SU-DHL-6 (cell line): ENCODE results near the gene ATF3.
"Not testable (repeated sequence)": the region's sequence is repeated elsewhere in the genome, so short reads cannot be mapped to it uniquely, and the experiment has no call there.

Experiments
- H2AFZ ChIP-seq: fragments of 200-600 bp; sonication (generic); 2 replicates; pipeline ENCODE4 v1.6.1; 2014; ENCODE audit warnings: low read depth, mild to moderate bottlenecking, moderate library complexity, mixed read lengths, antibody characterized with exemption, low read length; ENCODE audit not compliant: severe bottlenecking
- H3F3A ChIP-seq: fragments of 200-600 bp; shearing (Covaris generic); 2 replicates; pipeline ENCODE4 v1.6.0; 2016; ENCODE audit warnings: antibody characterized with exemption, mild to moderate bottlenecking; ENCODE audit not compliant: insufficient read depth
- H3K27ac ChIP-seq: fragments of 200-600 bp; sonication (generic); 2 replicates; pipeline ENCODE4 v1.5.1; 2016; ENCODE audit warnings: low read depth, mild to moderate bottlenecking, low read length, moderate library complexity, mixed read lengths
- H3K27me3 ChIP-seq: fragments of 200-600 bp; sonication (generic), shearing (Covaris generic); 2 replicates; pipeline ENCODE4 v1.6.0; 2014; ENCODE audit warnings: mild to moderate bottlenecking, low read length
- H3K36me3 ChIP-seq: fragments of 200-600 bp; sonication (generic); 2 replicates; pipeline ENCODE4 v1.6.1; 2014; ENCODE audit warnings: mild to moderate bottlenecking, low read length, mixed read lengths
- H3K4me2 ChIP-seq: fragments of 300-600, 200-600 bp; shearing (Covaris generic), sonication (generic); 2 replicates; pipeline ENCODE4 v1.6.0; 2014; ENCODE audit warnings: low read length, low read depth, mild to moderate bottlenecking; ENCODE audit not compliant: poor library complexity, severe bottlenecking
- H3K4me3 ChIP-seq: fragments of 200-600 bp; sonication (generic); 2 replicates; pipeline ENCODE4 v1.5.1; 2014; ENCODE audit warnings: antibody characterized with exemption, low read length, mild to moderate bottlenecking, mixed read lengths; ENCODE audit not compliant: insufficient read depth, poor library complexity, severe bottlenecking
- H3K79me2 ChIP-seq: fragments of 200-600 bp; sonication (generic); 2 replicates; pipeline ENCODE4 v1.6.1; 2014; ENCODE audit warnings: mild to moderate bottlenecking, low read length, moderate library complexity; ENCODE audit not compliant: insufficient read depth
- H3K9ac ChIP-seq: fragments of 200-600 bp; sonication (generic); 2 replicates; pipeline ENCODE4 v1.7.0; 2014; ENCODE audit warnings: mild to moderate bottlenecking, low read length
- H3K9me2 ChIP-seq: fragments of 200-600 bp; sonication (generic); replicated peaks from 2 replicates; pipeline ENCODE4 v1.6.1; 2014; ENCODE audit warnings: low read length; ENCODE audit not compliant: insufficient read depth
- H3K9me3 ChIP-seq: fragments of 200-600 bp; sonication (generic); 2 replicates; pipeline ENCODE4 v1.6.1; 2014; ENCODE audit warnings: low read length, mixed read lengths; ENCODE audit not compliant: insufficient read depth
- H4K20me1 ChIP-seq: fragments of 200-600 bp; sonication (generic); 2 replicates; pipeline ENCODE4 v1.6.1; 2014; ENCODE audit warnings: low read depth, mild to moderate bottlenecking, antibody characterized with exemption, low read length, moderate library complexity, mixed read lengths
- EZH2phosphoT487 ChIP-seq: fragments of 200-600 bp; sonication (generic), shearing (Covaris generic); conservative IDR thresholded peaks from 2 replicates; pipeline ENCODE4 v1.6.1; 2018; ENCODE audit warnings: mild to moderate bottlenecking, antibody characterized with exemption, low read length, moderate library complexity, mixed read lengths
- TF ChIP-seq, protein P1 (sequence below): fragments of 200-600 bp; sonication (generic); IDR thresholded peaks from one replicate; pipeline ENCODE4 v1.5.1; 2017; ENCODE audit warnings: antibody characterized with exemption, mild to moderate bottlenecking, low read length, moderate library complexity; ENCODE audit not compliant: insufficient read depth, poor library complexity, severe bottlenecking

The ATF3 gene

DNA sequence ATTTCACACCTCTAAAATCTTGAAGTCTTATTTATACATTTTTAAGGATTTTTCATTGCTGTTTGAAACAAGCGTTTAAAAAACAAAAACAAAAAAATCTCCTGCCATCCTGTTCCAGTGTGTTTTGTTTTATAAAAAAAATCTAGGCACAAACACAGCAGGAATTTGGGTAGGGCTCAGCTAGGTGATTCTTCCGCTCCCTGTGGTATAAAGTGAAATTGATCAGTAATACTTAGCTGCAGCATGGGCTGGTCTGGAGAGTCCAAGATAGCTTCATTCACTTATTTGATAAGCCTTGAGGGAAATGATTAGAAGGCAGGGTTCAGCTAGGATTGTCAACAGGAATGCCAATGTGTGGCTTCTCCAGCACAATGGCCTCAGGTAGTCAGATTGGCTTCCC is 25.7 kb downstream of the ATF3 start:
- H3K27me3 ChIP-seq: no peaks in the 10 kb centered on the region
- no peaks in the 10 kb centered on the region for H3K79me2 ChIP-seq
- no peak overlapping the region for H3K9ac ChIP-seq
- H3K27ac ChIP-seq: no peak overlapping the region
- H3K9me2 ChIP-seq: no peaks in the 10 kb centered on the region
- H3K36me3 ChIP-seq: no peaks in the 10 kb centered on the region
- TF ChIP-seq EZH2phosphoT487: no peak
- no peaks in the 10 kb centered on the region for H3K9me3 ChIP-seq
- H3F3A ChIP-seq: no peaks in the 10 kb centered on the region
- no peaks in the 10 kb centered on the region for H4K20me1 ChIP-seq
- no peak overlapping the region for H3K4me3 ChIP-seq
- no peak overlapping the region for H2AFZ ChIP-seq
- H3K4me2 ChIP-seq: no peak overlapping the region

DNA sequence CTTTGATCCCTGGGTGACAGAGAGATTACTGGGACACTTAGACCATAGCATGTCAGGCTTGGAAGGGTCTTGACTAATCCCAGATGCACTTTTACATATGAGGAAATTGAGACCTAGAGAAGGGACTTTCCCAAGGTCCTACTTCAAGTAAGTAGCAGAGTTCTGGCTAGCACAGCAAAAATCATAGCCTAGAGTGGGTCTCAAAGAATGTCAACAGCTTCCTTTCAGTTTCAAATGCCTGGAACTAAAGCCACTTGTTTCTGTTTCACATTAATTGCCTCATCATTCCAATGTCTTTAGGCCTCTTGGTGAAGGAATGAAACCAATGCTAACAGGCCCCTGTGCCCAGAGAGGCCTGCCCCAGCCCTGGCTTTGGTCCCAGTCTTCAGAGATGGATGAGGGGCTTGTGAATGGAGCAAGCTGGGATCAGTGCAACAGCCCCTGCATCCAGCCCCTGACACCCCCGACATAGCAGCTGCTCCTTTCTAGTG is 26.6 kb downstream of the ATF3 start:
- no peaks in the 10 kb centered on the region for H3F3A ChIP-seq
- H3K27ac ChIP-seq: no peak overlapping the region
- no peaks in the 10 kb centered on the region for H3K79me2 ChIP-seq
- no peaks in the 10 kb centered on the region for H4K20me1 ChIP-seq
- no peaks in the 10 kb centered on the region for H3K27me3 ChIP-seq
- H3K4me3 ChIP-seq: no peak overlapping the region
- no peaks in the 10 kb centered on the region for H3K9me2 ChIP-seq
- no peak overlapping the region for H3K9ac ChIP-seq
- no peaks in the 10 kb centered on the region for H3K9me3 ChIP-seq
- TF ChIP-seq EZH2phosphoT487: no peak
- TF ChIP-seq, protein P1, sequence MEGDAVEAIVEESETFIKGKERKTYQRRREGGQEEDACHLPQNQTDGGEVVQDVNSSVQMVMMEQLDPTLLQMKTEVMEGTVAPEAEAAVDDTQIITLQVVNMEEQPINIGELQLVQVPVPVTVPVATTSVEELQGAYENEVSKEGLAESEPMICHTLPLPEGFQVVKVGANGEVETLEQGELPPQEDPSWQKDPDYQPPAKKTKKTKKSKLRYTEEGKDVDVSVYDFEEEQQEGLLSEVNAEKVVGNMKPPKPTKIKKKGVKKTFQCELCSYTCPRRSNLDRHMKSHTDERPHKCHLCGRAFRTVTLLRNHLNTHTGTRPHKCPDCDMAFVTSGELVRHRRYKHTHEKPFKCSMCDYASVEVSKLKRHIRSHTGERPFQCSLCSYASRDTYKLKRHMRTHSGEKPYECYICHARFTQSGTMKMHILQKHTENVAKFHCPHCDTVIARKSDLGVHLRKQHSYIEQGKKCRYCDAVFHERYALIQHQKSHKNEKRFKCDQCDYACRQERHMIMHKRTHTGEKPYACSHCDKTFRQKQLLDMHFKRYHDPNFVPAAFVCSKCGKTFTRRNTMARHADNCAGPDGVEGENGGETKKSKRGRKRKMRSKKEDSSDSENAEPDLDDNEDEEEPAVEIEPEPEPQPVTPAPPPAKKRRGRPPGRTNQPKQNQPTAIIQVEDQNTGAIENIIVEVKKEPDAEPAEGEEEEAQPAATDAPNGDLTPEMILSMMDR: no peak
- H2AFZ ChIP-seq: no peak overlapping the region
- H3K4me2 ChIP-seq: no peak overlapping the region
- H3K36me3 ChIP-seq: no peaks in the 10 kb centered on the region

DNA sequence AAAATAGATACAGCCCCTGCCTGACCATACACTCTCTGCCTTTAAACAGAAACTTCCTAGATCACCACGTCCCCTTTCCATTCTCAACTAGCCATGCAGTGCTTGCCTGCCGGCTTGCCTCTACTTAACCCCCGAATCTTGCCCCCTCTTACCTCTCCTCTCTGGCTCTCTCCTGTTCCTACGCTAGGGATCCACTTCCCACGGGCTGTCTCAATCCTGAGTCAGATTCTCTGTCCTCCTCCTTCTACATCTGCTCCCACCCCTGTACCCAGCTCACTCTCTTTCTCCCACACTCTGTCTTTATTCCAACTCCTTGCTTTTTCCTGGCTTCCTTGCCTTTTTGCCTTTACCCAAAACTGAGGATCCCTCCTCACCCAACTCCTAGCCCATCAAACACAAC is 29.3 kb downstream of the ATF3 start:
- Histone ChIP-seq H3K4me3 (no peak overlapping the region), H3F3A (no peaks in the 10 kb centered on the region), H3K9me2 (no peaks in the 10 kb centered on the region), H3K36me3 (no peaks in the 10 kb centered on the region), H3K9ac (no peak overlapping the region), H3K9me3 (no peaks in the 10 kb centered on the region), H3K27me3 (no peaks in the 10 kb centered on the region), H4K20me1 (no peaks in the 10 kb centered on the region), H3K27ac (no peak overlapping the region), H3K4me2 (no peak overlapping the region), H2AFZ (no peak overlapping the region), H3K79me2 (no peaks in the 10 kb centered on the region)
- TF ChIP-seq EZH2phosphoT487: no peak
- TF ChIP-seq, protein P1: no peak

DNA sequence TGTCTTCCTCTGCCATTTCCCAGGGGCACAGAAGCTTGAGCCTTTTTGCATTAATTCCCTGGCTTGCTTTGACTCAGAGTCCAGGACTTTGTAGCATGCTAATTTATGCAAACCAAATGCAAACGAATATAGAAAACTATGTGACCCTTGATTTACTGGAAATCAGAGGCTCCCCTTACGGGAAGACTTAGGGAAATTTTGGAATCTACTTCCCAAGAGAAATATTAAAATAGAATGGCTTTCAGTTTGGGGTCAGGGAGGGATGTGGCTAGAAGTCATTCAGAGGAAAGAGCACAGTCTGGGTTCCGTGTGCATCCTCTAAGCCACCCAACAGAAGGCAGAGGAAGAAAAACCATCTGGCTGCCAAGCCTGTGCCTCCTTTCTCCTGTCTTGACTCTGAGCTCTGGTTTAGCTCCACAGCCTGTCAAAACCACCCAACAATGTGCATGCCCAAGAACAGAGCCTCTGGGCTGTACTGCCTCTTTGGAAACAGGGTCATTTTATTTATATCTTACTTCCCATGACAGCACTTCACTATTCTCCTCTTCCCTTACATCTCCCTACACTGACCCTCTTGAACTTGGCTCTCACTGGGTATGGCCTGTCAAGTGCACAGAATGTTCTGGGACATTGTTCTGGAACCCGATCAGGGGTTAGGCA is 30.1 kb downstream of the ATF3 start:
- Histone ChIP-seq H3K36me3 (no peaks in the 10 kb centered on the region), H3F3A (no peaks in the 10 kb centered on the region), H3K4me3 (no peak overlapping the region), H3K27ac (no peak overlapping the region), H3K9ac (no peak overlapping the region), H3K4me2 (no peak overlapping the region), H3K9me2 (no peaks in the 10 kb centered on the region), H3K79me2 (no peaks in the 10 kb centered on the region), H3K27me3 (no peaks in the 10 kb centered on the region), H3K9me3 (no peaks in the 10 kb centered on the region), H2AFZ (no peak overlapping the region), H4K20me1 (no peaks in the 10 kb centered on the region)
- TF ChIP-seq, protein P1: no peak

DNA sequence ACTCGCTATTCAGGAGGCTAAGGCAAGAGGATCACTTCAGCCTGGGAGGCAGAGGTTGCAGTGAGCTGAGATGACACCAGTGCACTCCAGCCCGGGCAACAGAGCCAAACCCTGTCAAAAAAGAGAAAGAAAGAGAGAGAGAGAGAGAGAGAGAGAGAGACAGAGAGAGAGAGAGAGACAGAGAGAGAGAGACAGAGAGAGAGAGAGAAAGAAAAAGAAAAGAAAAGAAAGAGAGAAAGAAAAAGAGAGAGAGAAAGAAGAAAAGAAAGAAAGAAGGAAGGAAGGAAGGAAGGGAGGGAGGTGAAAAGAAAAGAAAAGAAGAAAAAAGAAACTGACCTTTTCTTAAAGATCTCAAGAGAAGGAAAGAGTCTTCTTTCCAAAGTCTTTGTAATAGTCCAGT is 31.0 kb downstream of the ATF3 start:
- not testable (repeated sequence) for H2AFZ ChIP-seq, H3K9ac ChIP-seq, H3K4me2 ChIP-seq, H3K79me2 ChIP-seq, H4K20me1 ChIP-seq, H3K4me3 ChIP-seq, H3K27me3 ChIP-seq, H3K27ac ChIP-seq, H3K9me2 ChIP-seq, H3K9me3 ChIP-seq, H3K36me3 ChIP-seq, H3F3A ChIP-seq
